Stimulated activated CD8-positive, alpha-beta memory T cell treated with anti-CD3 and anti-CD28 coated beads, Interleukin-15, amount 100 ng/mL, for 48 hours (primary cell): ENCODE data around the gene FGF14.

Experiments
- DNase-seq, 2 donors: peaks; one replicate each; pipeline ENCODE4 v3.0.0-alpha.2; 2020; ENCODE audit warnings: low read depth in 2 of 2

FGF14 gene

DNA sequence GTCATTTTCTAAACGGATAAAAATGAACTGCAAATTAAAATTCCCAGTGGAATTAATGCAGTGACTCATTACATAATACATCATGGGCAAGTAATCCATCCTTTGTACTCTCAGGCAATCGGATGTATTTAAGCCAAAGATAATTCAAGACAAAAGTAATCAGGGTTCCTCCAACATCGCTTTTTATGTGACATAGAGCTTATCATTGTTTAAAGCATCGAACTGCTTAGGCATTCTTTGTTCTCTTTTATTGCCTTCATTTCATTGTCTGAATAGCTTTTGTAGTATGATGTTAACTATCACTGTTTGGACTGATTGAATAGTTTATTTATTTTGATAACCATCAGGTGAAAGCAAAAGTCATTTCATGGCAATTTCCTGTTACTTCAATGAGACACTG is 740.0 kb downstream of the FGF14 start:
- no peak for DNase-seq
